GM19468 (cell line): ENCODE results near the gene U2AF2.

ENCODE experiments used
- ATAC-seq: cut with Tn5 transposase; IDR thresholded peaks from one replicate; pipeline ENCODE4 v1.9.1; 2021; ENCODE audit warnings: mild to moderate bottlenecking, moderate library complexity, moderate number of reproducible peaks; ENCODE audit not compliant: unreplicated experiment; ENCODE audit errors: extremely low read depth

Gene U2AF2

DNA sequence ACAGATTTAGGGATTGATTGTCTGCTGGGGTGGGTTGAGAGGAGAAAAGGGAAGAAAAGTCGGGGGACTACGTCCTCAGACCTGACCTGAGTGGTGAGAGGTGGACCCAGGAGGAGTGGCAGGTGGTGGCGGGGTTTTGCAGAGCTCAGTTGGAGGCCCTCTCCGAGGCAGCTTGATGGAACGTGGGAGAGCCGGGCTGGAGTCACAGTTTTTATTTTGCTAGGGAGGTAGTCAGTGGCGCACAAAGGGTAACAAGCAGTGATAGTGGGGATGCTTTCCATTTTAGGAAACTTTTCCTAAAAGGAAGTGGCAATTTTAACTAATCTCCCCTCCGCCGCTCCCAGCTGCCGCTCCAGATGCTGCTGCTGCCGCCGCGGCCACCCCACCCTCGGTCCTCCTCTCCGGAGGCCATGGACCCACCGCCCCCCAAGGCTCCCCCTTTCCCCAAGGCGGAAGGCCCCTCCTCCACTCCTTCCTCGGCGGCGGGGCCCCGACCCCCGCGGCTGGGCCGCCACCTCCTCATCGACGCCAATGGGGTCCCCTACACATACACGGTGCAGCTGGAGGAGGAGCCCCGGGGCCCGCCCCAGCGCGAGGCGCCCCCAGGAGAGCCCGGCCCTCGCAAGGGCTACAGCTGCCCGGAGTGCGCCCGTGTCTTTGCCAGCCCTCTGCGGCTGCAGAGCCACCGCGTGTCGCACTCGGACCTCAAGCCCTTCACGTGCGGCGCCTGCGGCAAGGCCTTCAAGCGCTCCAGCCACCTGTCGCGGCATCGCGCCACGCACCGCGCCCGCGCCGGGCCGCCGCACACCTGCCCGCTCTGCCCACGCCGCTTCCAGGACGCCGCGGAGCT, 12.5 kb upstream of the U2AF2 start:
- no peak for ATAC-seq

DNA sequence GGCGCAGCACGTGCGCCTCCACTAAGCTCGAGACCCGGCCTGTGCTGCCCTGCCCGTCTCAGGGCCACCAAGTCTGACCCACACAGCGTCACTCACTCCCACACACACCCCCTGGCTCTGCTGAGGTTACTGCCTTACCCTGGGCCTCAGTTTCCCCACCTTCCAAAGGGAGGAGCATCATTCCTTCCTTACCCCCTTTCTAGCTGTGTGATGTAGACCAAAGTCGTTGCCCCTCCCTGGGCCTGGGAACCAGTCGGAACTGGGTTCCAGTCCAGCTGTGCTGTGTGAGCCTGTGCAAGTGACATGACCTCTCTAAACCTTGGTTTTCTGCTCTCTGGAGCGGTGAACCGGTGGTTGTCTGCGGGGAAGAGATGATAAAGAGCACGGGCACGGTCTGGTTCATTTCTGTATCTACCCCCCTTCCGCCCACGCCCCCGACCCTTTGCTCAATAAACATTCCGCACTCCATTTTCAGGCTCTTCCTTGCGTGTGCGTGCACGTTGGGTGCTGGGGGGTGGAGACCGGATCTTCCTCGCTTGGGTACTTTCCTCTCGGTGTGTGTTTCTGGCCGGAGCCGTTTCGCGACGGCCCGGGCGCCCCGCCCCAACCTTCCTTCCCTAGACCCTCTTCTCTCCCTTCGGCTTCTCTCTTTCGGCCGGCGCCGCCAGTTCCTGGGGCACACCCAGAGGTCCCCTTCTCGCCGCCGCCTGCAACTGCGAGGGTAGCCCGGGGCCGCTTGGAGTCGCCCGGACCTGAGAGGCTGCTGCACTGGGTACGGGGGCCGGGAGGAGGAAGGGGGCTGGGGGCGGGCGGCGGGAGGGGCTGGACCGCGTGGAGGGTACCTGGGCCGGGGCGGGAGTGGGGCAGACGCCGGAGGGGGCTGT, 11.6 kb upstream of the U2AF2 start, which contains the start of gene ZNF581:
ZNF581 (plus strand) TSS at position 647 of the 884 bp plus-strand sequence. CDS start 923 bp downstream, outside the sequence.
- no peak for ATAC-seq

DNA sequence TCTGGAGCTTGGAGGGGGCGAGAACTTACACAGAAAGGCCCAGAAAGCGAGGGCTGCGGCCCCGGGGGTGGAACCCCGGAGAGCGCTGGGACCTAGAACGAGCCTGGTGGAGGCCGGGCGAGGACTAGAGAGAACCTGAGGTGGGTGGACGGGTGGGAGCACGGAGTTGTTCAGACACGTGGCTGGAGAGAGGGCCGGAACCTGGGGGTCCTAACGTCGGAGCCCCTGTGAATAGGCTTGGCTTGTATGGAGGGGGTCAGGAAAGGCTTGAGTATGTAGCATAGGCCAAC, 11.0 kb upstream of the U2AF2 start:
- no peak for ATAC-seq

DNA sequence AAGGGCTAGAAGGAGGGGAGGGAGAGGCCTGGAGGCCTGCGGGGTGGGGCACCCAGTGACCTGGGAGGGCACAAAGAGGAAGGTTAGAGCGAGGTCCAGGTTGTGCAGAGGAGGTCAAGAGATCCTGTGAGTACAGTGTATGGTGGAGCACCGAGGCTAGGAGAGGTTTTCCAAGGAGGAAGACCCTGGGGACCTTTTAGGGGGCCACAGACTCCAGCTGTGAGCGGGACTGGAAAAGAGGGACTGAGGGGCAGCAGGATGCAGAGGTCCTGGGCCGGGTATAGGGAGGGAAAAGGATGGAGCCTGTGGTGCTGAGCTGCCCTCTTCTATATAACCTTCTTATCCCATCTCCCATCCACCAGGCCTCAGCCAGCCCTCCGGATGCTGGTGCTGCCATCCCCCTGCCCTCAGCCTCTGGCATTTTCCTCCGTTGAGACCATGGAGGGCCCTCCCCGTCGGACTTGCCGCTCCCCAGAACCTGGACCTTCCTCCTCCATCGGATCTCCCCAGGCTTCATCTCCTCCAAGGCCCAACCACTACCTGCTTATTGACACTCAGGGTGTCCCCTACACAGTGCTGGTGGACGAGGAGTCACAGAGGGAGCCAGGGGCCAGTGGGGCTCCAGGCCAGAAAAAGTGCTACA, 10.5 kb upstream of the U2AF2 start:
- no peak for ATAC-seq

DNA sequence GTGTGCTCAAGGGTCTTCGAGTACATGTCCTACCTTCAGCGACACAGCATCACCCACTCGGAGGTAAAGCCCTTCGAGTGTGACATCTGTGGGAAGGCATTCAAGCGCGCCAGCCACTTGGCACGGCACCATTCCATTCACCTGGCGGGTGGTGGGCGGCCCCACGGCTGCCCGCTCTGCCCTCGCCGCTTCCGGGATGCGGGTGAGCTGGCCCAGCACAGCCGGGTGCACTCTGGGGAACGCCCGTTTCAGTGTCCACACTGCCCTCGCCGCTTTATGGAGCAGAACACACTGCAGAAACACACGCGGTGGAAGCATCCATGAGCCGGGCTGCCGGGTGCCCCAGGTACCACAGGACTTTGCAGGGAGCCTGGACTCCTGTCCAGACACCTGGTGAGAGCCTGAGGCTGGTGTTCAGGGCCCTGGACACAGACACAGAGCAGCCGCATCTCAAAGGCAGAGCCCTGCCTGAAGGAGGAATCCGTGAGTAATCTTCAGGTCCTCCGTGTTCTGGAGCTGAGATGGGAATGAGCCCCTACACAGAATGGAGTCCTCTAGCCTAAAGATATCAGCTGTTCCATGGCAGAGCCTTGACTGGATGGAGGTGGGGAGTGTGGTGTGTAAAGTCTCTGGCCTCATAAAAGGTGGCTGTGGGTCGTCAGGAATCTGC, 9.9 kb upstream of the U2AF2 start:
- no peak for ATAC-seq

DNA sequence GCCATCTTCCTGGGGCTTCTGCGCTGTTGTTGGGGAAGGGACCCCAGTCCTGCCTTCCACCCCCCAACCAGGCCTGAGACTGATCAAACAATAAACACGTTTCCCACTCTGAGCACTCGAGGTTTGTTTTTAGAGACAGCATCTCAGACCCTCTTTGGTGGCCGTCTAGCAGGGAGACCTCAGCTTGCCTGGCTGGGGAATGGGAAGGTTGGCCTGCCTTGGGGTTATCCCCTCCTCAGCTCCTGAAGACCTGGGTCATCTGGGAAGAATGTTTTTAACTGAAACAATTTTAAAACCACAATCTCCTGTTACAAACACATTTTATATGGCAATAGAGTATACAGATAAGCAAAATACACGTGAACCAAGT, 9.3 kb upstream of the U2AF2 start:
- ATAC-seq = no peak

DNA sequence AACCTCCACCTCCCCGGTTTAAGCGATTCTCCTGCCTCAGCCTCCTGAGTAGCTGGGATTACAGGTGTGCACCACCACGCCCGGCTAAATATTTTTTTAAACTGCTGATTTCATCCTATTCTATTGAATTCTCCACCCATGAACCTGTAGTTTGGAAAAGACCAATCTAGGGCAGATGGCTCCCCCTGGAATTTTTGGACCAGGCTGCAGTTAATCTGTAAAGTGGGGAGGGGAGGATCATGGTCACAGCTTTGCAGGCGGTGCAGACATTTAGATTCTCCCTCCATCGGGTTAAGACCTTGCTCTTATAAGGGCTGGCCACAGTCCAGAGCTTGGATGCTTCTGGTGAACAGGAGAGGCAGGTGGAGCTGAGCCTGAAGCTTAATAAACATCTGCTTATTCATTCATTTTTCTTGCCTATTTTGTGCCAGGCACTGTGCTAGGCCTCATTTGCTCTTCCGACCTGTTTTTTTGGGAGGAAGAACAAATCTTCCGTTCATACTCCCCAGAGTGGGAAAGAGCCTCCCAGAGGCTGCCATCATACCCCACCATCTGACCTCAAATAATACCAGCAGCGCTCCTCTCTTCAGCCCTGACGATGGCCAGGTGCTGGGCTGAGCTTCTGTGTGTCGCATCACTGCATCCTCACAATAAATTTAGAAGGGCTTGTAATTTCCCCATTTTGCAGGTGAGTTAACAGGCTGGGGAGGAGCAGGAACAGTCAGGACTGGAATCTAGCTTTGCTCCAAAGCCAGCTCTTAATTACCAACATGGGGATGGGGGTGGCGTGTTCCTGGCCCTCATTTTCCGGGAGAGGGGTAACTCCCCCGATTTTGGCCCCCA, 7.7 kb upstream of the U2AF2 start:
- no peak for ATAC-seq

DNA sequence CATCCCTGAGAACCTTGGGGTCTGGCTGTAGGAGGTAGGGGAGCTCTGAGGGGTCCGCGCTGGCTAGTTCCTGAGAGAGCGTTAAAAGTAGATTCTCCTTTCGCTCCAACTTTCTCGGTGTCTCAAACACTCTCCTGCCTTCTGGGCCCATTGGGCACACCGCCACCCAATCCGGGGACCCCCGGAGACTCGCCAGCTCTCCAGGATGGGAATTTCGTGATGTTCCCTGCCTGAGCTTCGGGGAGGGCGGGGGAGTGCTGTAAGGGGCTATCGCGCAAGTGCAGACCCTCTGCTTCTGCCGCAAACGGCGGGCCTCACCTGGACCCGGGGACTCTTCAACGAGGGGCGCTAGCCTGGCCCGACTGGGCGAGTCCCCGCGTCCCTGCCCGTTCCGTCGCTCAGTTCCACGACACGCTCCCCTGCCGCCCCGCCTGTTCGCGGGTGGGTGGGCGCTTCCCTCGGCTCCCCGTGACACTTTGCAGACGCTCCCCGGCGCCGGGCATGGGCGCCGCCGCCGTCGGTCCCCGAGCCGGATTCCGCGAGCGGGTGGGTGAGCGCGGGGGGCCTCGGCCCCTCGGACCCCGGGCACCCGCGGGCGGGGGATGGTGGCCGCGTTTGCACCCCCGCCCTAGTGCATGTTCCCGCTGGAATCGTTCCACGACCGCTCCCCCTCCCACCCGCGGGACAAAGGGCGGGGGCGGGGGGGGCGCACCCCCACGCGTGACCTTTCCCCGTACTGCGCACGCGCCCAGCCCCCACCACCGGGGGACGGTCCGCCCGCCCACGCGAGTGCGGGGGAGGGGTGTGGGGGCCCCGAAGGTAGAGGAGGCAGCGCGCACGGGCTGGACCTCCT, 6.9 kb upstream of the U2AF2 start, which contains the start of gene CCDC106:
CCDC106 (plus strand) TSS at position 481 of the 853 bp plus-strand sequence. CDS start 835 bp downstream, outside the sequence.
- no peak for ATAC-seq

DNA sequence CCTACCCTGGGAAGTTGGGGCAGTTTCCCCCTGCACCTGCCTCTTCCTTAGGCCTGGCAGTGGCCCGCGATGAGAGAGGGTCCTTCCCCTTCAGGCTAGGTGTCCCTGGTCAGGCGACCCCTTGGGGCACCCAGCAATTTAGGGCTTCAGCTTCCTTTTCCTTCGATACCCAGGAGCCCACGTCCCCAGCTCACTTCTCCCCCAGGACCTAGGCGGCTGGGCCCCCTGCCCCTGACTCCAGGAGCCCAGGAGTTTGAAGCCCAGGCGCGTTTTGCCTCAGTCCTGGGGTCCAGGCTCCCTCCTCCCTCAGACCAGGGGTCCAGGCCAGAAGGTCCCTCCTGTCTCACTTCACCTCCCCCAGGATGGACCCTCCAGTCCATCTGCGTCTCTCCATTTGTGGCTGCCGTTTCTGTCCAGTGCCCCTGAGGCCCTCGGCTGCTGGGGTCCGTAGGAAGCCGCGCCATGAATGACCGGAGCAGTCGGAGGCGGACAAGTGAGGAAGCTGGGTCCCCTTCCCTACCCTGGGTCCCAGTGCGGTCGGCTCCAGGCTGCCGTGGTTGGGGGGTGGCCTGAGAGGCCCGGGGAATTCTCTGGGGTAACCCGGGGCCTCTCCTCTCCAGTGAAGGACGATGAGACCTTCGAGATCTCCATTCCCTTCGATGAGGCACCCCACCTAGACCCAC, 6.1 kb upstream of the U2AF2 start:
- ATAC-seq = no peak

DNA sequence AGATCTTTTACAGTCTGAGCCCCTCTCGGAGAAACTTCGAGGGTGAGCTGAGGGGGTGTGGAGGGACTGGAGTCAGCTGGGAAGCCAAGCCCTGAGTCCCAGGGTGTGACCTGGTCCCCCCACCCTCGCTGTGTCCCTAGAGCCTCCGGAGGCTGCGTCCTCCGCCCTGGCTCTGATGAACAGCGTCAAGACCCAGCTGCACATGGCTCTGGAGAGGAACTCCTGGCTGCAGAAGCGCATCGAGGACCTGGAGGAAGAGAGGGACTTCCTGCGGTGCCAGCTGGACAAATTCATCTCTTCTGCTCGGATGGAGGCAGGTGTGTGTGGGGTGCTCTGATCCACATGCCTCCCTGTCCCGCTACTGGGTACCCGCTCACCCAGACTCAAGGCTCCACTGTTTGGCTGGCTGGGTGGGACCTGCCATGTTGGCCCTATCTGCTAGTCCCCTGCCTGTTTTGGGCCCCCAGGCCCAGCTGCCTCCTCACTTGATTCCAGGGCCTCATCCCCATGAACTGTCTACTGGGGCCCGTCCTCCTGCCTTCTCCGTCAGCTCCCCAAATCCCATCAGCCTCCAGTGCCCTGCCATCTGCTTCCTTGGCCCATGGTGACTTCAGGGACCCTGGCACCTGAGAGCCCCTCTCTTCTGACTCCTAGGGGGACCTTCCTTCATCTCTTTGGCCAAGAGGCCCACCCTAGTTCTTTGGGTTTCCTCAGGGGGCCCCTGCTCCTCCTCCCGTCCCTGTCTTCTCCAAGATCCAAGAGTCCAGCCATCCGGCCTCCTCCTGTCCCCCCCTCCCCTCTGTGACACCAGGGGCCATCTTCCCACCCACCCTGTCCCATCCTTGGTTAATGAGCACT, 5.3 kb upstream of the U2AF2 start:
- ATAC-seq = no peak

DNA sequence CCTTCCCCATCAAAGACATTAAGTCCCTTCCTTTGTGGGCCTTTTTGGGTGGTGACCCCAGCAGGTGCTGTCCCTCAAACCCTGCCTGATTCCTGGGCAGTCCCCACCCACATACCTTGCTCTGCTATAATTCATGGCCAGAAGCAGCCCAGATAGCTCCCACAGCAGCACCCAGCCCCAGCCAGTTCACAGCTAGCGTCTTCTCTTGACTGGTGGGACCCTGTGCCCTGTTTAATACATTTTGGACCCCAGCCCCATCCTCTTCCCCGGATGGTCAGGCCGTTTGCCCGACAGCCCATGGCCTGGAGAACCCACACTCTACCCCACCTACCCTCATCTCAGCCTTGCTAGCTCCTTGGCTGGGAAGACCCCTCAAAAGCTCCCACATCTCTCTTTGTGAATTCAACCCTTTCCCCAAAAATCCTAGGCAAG, 4.7 kb upstream of the U2AF2 start:
- no peak for ATAC-seq

DNA sequence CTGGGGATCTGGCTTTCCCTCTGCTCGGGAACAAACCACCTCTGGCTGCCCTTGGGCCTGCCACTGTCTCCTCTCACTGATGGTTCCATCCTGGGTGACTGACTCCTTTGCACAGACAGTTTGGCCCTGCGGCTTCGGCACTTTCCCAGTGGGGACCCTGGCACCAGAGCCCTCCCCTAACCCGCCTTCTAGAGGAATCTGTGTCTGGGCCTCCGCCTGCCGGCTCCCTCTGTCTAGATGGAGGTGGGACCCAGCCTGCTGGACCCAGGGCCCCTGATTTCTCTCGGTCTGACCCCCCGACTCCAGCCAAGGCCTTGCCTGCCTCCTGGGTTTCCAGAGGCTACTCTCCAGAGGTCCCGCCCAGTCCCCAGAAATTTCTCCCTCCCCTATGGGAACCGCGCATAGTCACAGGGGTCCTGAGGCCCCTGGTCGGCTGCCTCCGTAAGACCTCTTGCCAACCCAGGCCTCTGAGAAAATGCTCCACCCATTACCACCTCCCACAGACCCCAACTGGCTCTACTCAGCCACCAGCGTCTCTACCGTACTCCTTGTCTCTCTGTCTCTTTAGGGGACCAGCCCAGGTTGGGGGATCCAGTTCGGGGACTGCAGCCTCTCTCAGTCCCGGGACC, 4.1 kb upstream of the U2AF2 start:
- ATAC-seq = no peak

DNA sequence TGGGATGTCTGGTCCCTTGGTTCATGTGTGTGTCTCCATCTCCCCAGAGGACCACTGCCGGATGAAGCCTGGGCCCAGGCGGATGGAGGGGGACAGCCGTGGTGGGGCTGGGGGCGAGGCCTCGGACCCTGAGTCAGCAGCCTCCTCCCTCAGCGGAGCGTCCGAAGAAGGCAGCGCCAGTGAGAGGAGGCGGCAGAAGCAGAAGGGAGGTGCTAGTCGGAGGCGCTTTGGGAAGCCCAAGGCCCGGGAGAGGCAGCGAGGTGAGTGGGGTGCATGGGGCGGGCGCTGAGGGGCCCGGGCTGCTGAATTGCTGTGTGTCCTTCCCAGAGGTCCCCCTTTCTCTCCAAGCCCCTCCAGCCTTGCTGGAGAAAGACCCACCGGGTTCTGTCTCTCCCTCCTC, 3.6 kb upstream of the U2AF2 start:
- ATAC-seq = no peak

DNA sequence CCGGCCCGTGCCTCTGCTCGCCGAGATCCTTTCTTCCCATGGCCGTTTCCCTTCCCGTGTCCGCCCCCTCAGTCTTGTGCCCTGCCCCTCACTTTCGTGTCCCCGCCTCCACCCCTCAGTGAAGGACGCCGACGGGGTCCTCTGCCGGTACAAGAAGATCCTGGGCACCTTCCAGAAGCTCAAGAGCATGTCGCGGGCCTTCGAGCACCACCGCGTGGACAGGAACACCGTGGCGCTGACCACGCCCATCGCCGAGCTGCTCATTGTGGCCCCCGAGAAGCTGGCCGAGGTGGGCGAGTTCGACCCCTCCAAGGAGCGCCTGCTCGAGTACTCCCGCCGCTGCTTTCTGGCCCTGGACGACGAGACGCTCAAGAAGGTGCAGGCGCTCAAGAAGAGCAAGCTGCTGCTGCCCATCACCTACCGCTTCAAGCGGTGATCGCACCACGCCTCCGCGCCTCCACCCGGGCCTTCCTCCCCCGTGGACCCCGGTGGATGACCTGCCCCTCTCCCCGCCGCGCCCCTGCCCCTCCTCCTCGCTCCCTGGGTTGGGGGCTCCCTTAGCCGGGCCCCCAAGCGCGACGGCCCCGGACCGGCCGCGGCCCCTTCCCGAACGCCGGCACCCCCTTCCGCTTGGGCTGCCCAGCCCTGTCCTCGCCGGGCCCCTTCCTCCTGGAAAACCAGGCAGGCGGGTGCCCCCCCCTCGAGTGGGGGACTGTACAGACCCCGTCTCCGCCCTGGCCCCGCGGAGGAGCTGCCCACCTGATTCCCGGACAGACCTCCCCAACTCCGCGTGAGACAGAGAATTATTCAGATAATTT, 2.3 kb upstream of the U2AF2 start:
- ATAC-seq = no peak

DNA sequence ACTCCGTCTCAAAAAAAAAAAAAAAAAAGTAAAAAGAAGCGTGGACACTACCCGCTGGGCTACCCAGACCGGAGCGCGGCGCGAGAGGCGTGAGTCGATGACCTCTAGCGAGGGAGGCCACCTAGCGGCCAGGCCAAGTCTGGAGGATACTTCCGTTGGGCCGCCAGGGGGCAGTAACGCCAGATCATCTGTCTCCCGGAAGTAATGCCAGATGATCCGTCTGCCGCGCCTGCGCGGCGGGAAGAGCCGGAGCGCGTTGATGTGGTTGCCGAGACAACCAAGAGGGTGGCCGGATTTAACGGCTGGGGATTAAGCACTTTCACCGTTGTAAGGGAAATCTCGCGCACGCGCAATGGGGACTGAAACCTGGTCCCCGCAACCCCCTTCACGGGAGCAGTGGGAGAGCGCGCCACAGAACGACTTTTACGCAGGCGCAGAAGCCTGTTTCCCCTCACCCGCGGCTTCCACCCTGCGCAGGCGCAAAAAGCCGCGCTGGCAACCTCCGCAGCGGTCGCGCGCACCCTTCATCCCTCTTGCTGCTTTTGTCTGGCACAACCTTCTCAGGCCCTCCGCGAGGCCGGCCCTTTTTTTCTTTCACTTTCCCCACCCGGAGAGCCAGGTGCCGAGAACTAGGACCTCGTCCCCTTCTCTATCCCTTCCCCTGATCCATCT, 1.0 kb upstream of the U2AF2 start:
- ATAC-seq = peak; percentile 35
